ENCODE results near the gene RASSF7. TPM values are rescaled to one million over a fixed set of nuclear protein-coding genes. Genes with fewer than 3 reads are reported as not detected.

The RASSF7 gene
- total and polyA plus RNA-seq, 10 of the 15 experiments (the other 5 are each of a cell fraction or from before 2014, with no cell fraction given) = 0.39 to 29.7 (median 13.2) TPM

DNA sequence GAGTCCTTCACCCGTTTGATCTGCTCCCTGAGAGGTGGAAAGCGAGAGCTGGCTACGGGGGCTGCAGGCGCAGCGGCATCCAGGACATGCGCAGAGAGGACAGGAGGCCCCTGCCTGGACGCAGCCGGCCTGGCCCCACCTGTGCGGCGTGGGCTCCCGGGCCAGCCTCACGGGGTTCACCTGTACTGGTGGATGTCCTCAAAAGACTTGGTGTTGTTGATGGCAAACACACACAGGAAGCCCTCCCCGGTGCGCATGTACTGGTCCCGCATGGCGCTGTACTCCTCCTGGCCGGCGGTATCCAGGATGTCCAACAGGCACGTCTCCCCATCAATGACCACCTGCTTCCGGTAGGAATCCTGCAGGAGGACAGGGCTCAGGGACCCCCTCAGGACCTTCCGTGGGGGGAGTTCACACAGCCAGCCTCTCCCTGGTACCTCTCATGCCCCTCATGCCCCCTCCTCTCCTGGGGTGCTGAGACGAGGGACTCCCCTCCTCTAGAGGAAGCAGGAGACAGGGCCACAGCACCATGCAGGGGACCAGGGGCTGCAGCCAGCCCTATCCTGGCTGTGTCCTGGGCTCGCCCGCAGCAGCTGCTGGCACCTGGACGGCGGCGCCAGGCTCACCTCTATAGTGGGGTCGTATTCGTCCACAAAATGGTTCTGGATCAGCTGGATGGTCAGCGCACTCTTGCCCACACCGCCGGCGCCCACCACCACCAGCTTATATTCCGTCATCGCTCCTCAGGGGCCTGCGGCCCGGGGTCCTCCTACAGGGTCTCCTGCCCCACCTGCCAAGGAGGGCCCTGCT, 27.0 kb upstream of the RASSF7 start:
- ATAC-seq = no peak
- ChIA-PET POLR2A (interaction anchor here (1.1 to 2.3 kb wide), 2 partner anchors 26 to 28 kb away, joined by 3 to 6 read pairs; no protein-coding TSS in a partner anchor), RAD21 (ENCODE audit: unreplicated experiment) (no interaction called here), CTCF (interaction anchor here (1.1 kb wide), 1 partner anchor 15 kb away, joined by 8 read pairs; no protein-coding TSS in a partner anchor), SMC1A (ENCODE audit: uncharacterized antibody, unreplicated experiment) (interaction anchor here (2.1 kb wide), 1 partner anchor 15 kb away, joined by 5 read pairs; no protein-coding TSS in a partner anchor)
- H3K79me2 ChIP-seq (ENCODE audit: control insufficient read depth, insufficient read depth, low read length) = peaks cover 16% of the 10 kb centered on the region
- TF ChIP-seq, protein P1, sequence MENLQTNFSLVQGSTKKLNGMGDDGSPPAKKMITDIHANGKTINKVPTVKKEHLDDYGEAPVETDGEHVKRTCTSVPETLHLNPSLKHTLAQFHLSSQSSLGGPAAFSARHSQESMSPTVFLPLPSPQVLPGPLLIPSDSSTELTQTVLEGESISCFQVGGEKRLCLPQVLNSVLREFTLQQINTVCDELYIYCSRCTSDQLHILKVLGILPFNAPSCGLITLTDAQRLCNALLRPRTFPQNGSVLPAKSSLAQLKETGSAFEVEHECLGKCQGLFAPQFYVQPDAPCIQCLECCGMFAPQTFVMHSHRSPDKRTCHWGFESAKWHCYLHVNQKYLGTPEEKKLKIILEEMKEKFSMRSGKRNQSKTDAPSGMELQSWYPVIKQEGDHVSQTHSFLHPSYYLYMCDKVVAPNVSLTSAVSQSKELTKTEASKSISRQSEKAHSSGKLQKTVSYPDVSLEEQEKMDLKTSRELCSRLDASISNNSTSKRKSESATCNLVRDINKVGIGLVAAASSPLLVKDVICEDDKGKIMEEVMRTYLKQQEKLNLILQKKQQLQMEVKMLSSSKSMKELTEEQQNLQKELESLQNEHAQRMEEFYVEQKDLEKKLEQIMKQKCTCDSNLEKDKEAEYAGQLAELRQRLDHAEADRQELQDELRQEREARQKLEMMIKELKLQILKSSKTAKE (IDR thresholded peaks at IDR 0.05; ENCODE audit: low read depth, poor library complexity, severe bottlenecking) = no peak
- no peak for TF ChIP-seq GABPA (IDR thresholded peaks at IDR 0.05; ENCODE audit: low read depth)
- no peak for TF ChIP-seq BCL11A (IDR thresholded peaks at IDR 0.05; ENCODE audit: low read depth, low read length)
- no peak for TF ChIP-seq CREB1 (IDR thresholded peaks at IDR 0.05; ENCODE audit: low read depth)
- TF ChIP-seq, protein P2, sequence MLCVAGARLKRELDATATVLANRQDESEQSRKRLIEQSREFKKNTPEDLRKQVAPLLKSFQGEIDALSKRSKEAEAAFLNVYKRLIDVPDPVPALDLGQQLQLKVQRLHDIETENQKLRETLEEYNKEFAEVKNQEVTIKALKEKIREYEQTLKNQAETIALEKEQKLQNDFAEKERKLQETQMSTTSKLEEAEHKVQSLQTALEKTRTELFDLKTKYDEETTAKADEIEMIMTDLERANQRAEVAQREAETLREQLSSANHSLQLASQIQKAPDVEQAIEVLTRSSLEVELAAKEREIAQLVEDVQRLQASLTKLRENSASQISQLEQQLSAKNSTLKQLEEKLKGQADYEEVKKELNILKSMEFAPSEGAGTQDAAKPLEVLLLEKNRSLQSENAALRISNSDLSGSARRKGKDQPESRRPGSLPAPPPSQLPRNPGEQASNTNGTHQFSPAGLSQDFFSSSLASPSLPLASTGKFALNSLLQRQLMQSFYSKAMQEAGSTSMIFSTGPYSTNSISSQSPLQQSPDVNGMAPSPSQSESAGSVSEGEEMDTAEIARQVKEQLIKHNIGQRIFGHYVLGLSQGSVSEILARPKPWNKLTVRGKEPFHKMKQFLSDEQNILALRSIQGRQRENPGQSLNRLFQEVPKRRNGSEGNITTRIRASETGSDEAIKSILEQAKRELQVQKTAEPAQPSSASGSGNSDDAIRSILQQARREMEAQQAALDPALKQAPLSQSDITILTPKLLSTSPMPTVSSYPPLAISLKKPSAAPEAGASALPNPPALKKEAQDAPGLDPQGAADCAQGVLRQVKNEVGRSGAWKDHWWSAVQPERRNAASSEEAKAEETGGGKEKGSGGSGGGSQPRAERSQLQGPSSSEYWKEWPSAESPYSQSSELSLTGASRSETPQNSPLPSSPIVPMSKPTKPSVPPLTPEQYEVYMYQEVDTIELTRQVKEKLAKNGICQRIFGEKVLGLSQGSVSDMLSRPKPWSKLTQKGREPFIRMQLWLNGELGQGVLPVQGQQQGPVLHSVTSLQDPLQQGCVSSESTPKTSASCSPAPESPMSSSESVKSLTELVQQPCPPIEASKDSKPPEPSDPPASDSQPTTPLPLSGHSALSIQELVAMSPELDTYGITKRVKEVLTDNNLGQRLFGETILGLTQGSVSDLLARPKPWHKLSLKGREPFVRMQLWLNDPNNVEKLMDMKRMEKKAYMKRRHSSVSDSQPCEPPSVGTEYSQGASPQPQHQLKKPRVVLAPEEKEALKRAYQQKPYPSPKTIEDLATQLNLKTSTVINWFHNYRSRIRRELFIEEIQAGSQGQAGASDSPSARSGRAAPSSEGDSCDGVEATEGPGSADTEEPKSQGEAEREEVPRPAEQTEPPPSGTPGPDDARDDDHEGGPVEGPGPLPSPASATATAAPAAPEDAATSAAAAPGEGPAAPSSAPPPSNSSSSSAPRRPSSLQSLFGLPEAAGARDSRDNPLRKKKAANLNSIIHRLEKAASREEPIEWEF (IDR thresholded peaks at IDR 0.05; ENCODE audit: insufficient replicate concordance, low read depth, low read length) = no peak
- TF ChIP-seq NBN (IDR thresholded peaks at IDR 0.05) = no peak
- no peak for TF ChIP-seq SREBF2 (IDR thresholded peaks at IDR 0.05; ENCODE audit: low read length)
- no peak for TF ChIP-seq BRCA1 (IDR thresholded peaks at IDR 0.05; ENCODE audit: low read depth, low read length)
- TF ChIP-seq SMARCA5 (IDR thresholded peaks at IDR 0.05) = no peak
- no peak for TF ChIP-seq CEBPB (IDR thresholded peaks at IDR 0.05; ENCODE audit: borderline replicate concordance in 1 of 2, low read depth in 2 of 2, low read length in 2 of 2)
- TF ChIP-seq RAD21 (IDR thresholded peaks at IDR 0.05; ENCODE audit: insufficient read depth, low read depth, low read length) = no peak
- BruUV-seq (replicated peaks) = TSS peak; percentile 67
- H3K4me2 ChIP-seq (ENCODE audit: control insufficient read depth, insufficient read depth) = peak overlapping the region; percentile 89
- H4K20me1 ChIP-seq (ENCODE audit: control insufficient read depth, insufficient read depth) = peaks cover 4% of the 10 kb centered on the region; the same call in 1 of the 2 replicates
- no peak overlapping the region for H3K27ac ChIP-seq (ENCODE audit: control insufficient read depth, insufficient read depth)
- in situ Hi-C loops (cut with MboI) (no loop called here), intact Hi-C loops (cut with micrococcal nuclease; ENCODE audit: unreplicated experiment) (no loop called here)
- no peaks in the 10 kb centered on the region for H3K9me3 ChIP-seq (replicated peaks; ENCODE audit: control insufficient read depth, insufficient read depth, low read length)
- H3K4me1 ChIP-seq (ENCODE audit: control insufficient read depth, insufficient read depth, low read length) = peaks cover 27% of the 10 kb centered on the region
- H3K27me3 ChIP-seq (replicated peaks in 1 of 2; ENCODE audit: control insufficient read depth in 2 of 2, insufficient read depth in 2 of 2, low read length in 1 of 2) = no peaks in the 10 kb centered on the region
- no peak for DNase-seq (ENCODE audit: low read depth, low spot score)
- H3K4me3 ChIP-seq = peak overlapping the region; percentile 90
- H2AFZ ChIP-seq (ENCODE audit: control insufficient read depth, low read depth, low read length) = no peak overlapping the region
- whole genome bisulfite sequencing (ENCODE audit: insufficient coverage, insufficient replicate concordance, low lambda C conversion rate, missing lambda C conversion rate) = 95% methylated on average over 36 of the region's 37 CpGs
- peak overlapping the region; percentile 85; the same call in 1 of the 2 replicates for H3K9ac ChIP-seq (ENCODE audit: control insufficient read depth, insufficient read depth, low read length)
- FAIRE-seq = no peak
- H3K36me3 ChIP-seq (ENCODE audit: control insufficient read depth in 2 of 2, insufficient read depth in 2 of 2, low read length in 1 of 2) = peaks cover 0 to 12% of the 10 kb centered on the region in 2 experiments; a peak in 3 of 4 replicates

All from GM12878 (cell line).